A549 treated with RU486 at 1 μM for 4 hours (cell line): ENCODE measurements around the gene GSE1. TPM values are rescaled to one million over a fixed set of nuclear protein-coding genes. Genes with fewer than 3 reads are reported as not detected.

ENCODE experiments used
- total RNA-seq: library from RNA; stranded (reverse); fragments of 200-300 nt; extraction: Qiagen RNA extraction; gene quantifications from 5 replicates; pipeline ENCODE4 v1.2.3, GENCODE V29; 2022; ENCODE audit warnings: low read depth

GSE1 gene
- 18.3 to 24.7 TPM (median 21.5 TPM) in 5 replicates for total RNA-seq

DNA sequence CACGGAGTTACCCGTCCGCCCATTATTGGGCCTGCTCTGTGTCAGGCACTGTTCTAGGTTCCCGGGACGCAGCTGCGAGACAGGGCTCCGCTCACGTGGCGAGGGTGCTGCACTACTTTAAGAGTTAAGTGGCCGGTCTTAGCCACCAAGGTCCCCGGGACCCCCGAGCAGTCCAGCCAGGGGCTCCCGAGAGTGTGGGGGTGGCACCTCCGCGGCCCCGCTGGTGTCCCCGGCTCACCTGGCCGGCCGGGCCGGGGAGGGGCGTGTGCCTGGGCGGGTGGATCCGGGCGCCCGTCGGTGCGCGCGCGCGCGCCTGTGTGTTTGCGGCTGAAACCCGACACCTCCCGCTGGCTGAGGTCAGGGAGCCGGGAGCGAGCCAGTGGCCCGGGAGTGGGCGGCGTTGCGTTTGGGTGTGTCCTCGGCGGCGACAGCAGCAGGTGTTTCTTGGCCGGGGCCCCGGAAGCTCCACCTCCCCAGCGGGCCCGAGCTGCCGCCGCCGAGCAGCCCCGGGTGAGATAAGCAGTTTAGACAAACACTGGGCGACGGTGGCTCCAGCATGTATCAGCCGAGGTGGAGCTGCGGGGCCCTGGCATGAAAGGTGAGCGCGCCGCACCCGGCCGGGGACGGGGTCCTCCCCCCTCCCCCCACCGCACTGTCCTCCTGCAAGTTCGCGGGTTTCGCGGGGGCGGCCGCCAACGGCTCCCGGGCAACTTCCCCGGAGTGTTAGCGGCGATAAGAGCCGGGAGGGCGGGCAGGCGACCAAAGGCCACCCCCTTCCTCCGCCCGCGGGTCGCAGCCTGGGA lies at the start of gene GSE1:
Gene GSE1, plus strand, starts transcription at position 522 of the 803 bp plus-strand sequence. Its CDS starts 70 bp downstream, at position 592.

DNA sequence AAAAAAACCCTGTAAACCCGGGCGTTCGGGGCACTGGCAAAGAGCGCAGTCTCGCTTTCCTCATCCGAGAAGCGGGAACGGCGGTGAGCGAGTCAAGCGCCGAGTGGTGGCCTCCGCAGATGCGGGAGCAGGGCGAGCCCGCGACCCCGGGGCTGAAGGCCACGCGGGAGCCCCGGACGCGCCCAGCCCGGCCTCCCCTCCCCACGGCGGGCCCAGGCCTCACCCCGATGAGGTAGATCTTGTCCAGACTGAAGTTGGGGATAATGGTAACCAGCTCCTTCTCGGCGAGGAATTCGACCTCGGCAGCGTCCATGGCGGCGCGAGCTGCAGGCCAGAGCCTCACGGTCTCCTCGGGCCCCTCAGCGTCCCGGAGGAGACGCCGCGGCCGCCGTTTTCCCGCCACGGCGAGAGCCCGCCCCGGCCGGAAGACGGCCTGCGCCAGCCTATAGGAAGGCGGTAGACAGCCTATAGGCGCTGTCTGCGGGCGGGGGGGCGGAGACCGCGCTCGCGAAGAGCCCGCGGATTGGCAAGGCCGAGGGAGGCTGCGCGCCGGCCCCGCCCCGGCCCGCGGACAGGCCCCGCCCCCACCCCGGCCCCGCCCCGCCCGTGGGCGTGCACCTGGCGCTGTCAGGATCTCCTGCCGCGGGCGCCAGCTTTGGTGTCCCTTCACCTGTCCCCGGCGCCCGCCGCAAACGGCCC lies 75.6 kb downstream of the GSE1 start, which contains the start of gene GINS2:
Gene GINS2, minus strand, starts transcription at position 369 of the 699 bp plus-strand sequence. Its CDS starts 56 bp downstream, at position 313.

Other genes starting within 250 kb of the GSE1 start
- 28.9 to 37.3 TPM (median 32.3 TPM) in 5 replicates for gene GINS2, start 75.6 kb downstream of the GSE1 start, total RNA-seq
- gene C16orf74, start 137.8 kb downstream of the GSE1 start, total RNA-seq, result 11.4 to 18.6 TPM (median 16.7 TPM) in 5 replicates
- 59.2 to 83.3 TPM (median 70.4 TPM) in 5 replicates for gene EMC8, start 186.2 kb downstream of the GSE1 start, total RNA-seq
- 788 to 868 TPM (median 791 TPM) in 5 replicates for gene COX4I1, start 186.4 kb downstream of the GSE1 start, total RNA-seq